Measurements from ENCODE around the gene UPK1A.
A peak's percentile ranks its signal among the peaks of the same experiment; 100 is the strongest.

- TF ChIP-seq CTCF (IDR thresholded peaks at IDR 0.05; ENCODE audit: extremely low read depth in 1 of 2, insufficient read depth in 1 of 2, low read depth in 1 of 2, low read length in 2 of 2) (no peak), POLR2A (IDR thresholded peaks at IDR 0.05; ENCODE audit: low read depth, low read length) (peak; percentile 33), MAX (IDR thresholded peaks at IDR 0.05; ENCODE audit: insufficient read depth, insufficient read length) (no peak), EZH2 (IDR thresholded peaks at IDR 0.05; ENCODE audit: borderline replicate concordance, low read depth, low read length, severe bottlenecking) (no peak), POLR2AphosphoS5 (IDR thresholded peaks at IDR 0.05; ENCODE audit: insufficient read depth, low read depth, low read length) (no peak), JUN (IDR thresholded peaks at IDR 0.05; ENCODE audit: borderline replicate concordance, insufficient read depth, insufficient read length, low read depth) (peak; percentile 92), GATA2 (IDR thresholded peaks at IDR 0.05; ENCODE audit: insufficient read depth, insufficient read length, low read depth, low read length) (no peak), MYC (IDR thresholded peaks at IDR 0.05; ENCODE audit: low read depth, low read length) (no peak)
Observed at GRCh38 chr19:35628565-35629331, 37.6 kb upstream of the UPK1A start, which contains the start of gene RBM42.
